A549 (cell line): ENCODE results near the gene PALLD.

ENCODE experiments used
- CHD4 ChIP-seq: fragments of 200-600 bp; sonication (generic); IDR thresholded peaks from 2 replicates; pipeline ENCODE4 v1.6.1; 2016; ENCODE audit warnings: antibody characterized with exemption, mild to moderate bottlenecking, borderline replicate concordance
- CTCF ChIP-seq: fragments of >200 bp; sonication (Bioruptor Twin); formaldehyde crosslinking; IDR thresholded peaks from 3 replicates; pipeline ENCODE4 v1.5.1; 2016
- RNF2 ChIP-seq: fragments of 200-600 bp; sonication (generic); IDR thresholded peaks from 2 replicates; pipeline ENCODE4 v1.6.1; 2016; ENCODE audit warnings: low read depth, mild to moderate bottlenecking, antibody characterized with exemption, moderate library complexity, borderline replicate concordance

- no peak for TF ChIP-seq CTCF
- TF ChIP-seq CHD4: no peak
- TF ChIP-seq RNF2: no peak
These were observed 170.5 kb downstream of the PALLD start for GRCh38 chr4:168667376-168667775.
